Measurements from ENCODE around the gene MSANTD7. TPM values are rescaled to one million over a fixed set of nuclear protein-coding genes. Genes with fewer than 3 reads are reported as not detected.

Gene MSANTD7
- total and polyA plus RNA-seq, 9 of the 15 experiments (the other 6 are each of a cell fraction or from before 2014, with no cell fraction given) = 5.2 to 27.3 (median 23.6) TPM

GRCh38 chr10:14837757-14838581, at the start of gene MSANTD7, which contains the start of the genes CDNF and HSPA14 (continued):
- TF ChIP-seq PRDM10 (IDR thresholded peaks at IDR 0.05; ENCODE audit: partially characterized antibody) = peak; percentile 7
- TF ChIP-seq NFXL1 (CRISPR knock-in tag; IDR thresholded peaks at IDR 0.05) = no peak
- TF ChIP-seq AFF1 (IDR thresholded peaks at IDR 0.05; ENCODE audit: low read depth in 1 of 2, partially characterized antibody in 2 of 2) = peak in 1 of 2 experiments; percentile 68
- peak; percentile 93 for TF ChIP-seq THAP12 (CRISPR knock-in tag; IDR thresholded peaks at IDR 0.05)
- no peak for TF ChIP-seq POLR2AphosphoS2 (IDR thresholded peaks at IDR 0.05; ENCODE audit: low read length)
- TF ChIP-seq CREB3L1 (IDR thresholded peaks at IDR 0.05; ENCODE audit: borderline replicate concordance, low read depth) = no peak
- TF ChIP-seq FUS (optimal IDR thresholded peaks at IDR 0.05; ENCODE audit: low read depth, low read length) = no peak
- peak; percentile 22; the same call in 1 of the 2 replicates for TF ChIP-seq NFRKB (IDR thresholded peaks at IDR 0.05; ENCODE audit: low read depth)
- no peak for TF ChIP-seq PRPF4 (IDR thresholded peaks at IDR 0.05; ENCODE audit: insufficient read depth, low read depth, low read length, poor library complexity, severe bottlenecking)
- TF ChIP-seq ZNF445 (CRISPR knock-in tag; IDR thresholded peaks at IDR 0.05; ENCODE audit: low read depth) = no peak
- no peak for TF ChIP-seq ZNF23 (CRISPR knock-in tag; IDR thresholded peaks at IDR 0.05)
- no peak for TF ChIP-seq FOXA3 (CRISPR knock-in tag; conservative IDR thresholded peaks at IDR 0.05 in 1 of 2, IDR thresholded peaks at IDR 0.05 in 1 of 2)
- TF ChIP-seq HCFC1 (IDR thresholded peaks at IDR 0.05; ENCODE audit: low read depth, low read length) = peak; percentile 47
- TF ChIP-seq ZNF174 (CRISPR knock-in tag; IDR thresholded peaks at IDR 0.05) = no peak
- TF ChIP-seq RBM25 (IDR thresholded peaks at IDR 0.05; ENCODE audit: low read depth, low read length, severe bottlenecking) = peak; percentile 41

Measured in K562 (cell line).